GM19240 (cell line): ENCODE data around the gene RPS21.
"Not testable (repeated sequence)": the region's sequence is repeated elsewhere in the genome, so short reads cannot be mapped to it uniquely, and the experiment has no call there.

Experiments
- DNase-seq: peaks from one replicate; pipeline ENCODE4 v3.0.0; 2011; ENCODE audit warnings: low spot score; ENCODE audit not compliant: insufficient read length

Gene RPS21

DNA sequence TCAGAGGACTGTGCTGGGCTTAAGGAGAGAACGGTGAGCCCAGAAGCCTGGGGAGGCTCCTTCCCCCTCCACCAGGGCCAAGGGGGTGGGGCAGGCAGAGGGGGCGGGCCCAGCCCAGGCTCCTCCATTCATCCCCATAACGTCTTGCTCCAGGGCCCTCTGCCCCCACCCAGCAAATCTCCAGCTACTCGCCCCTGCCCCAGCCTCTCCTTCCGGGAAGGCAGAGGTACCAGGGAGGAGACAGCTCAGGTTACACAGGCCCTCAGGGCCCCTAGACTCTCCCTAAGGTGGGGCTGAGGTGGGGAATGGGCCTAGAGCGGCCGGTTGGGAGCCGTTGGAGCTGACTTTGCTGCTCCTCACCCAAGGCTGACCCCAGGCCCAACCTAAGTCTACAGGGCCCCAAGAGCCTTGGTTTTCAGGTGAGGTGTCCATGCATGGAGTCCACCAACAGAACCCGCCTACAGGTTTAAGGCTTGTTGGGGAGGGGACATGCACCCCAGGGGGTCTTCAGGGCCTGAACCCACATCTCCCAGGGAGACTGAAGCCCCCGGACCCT, 21.0 kb upstream of the RPS21 start:
- DNase-seq = no peak

DNA sequence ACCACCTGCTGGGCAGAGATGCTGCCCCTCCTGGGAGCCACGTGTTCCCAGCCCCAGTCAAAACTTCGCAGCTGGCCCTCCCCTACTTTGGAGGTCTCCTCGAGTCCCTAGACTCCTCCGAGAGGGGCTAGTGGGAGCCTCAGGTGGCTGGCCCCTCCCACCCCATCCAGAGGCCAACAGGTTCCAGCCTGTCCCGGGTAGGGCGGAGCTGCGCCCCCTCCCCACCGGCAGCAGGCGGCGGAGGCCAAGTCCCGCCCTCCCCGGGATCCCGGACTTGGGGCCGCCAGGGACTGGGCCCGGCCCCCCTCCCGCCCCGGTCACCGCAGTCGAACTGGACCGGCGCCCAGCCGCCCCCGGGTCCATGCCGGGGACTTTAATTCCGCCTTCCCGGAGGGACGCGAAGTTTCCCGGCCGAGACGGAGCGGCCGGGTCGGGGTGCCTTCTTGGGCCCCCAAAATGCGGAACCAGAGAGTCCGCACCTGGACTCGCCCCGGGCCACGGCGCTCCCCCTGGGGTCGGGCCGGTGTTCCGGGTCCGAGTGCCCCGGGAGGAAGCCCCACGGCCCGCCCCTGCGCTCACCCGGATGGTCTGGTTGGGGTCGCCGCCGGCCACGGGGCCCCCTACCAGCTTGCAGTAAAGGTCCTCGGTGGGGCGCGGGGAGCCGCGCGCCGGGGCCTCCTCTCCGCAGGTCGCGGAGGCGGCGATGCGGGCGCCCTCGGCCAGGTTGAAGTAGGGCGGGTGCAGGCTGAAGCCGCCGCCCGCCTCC, 20.4 kb upstream of the RPS21 start:
- no peak for DNase-seq

DNA sequence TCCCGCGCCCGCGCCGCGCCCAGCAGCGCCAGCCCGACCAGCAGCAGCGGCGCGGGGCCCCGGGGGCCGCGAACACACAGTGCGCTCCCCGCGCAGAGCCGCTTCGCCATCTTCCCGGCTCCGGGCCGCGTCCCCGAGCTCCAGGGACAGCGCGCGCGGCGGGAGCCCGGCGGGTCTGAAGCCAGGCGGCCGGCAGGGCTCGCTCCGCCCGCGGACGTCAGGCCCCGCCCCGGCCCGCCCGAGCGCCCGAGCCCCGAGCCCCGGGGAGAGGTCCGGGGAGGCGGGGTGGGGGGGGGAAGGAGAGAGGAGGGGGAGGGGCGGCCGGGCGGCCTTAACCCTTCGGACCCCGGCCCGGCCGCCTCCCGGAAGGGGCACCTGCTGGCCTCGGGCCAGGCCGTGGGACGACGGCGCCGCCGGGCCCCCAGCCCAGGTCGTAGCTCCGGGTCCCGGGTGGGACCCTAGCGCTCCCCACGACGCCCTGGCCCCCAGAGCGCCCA, 19.7 kb upstream of the RPS21 start, which contains the start of gene LAMA5:
TSS of gene LAMA5 (minus strand) at position 177 of the 497 bp plus-strand sequence. CDS start at position 110, 67 bp downstream.
- DNase-seq = no peak

DNA sequence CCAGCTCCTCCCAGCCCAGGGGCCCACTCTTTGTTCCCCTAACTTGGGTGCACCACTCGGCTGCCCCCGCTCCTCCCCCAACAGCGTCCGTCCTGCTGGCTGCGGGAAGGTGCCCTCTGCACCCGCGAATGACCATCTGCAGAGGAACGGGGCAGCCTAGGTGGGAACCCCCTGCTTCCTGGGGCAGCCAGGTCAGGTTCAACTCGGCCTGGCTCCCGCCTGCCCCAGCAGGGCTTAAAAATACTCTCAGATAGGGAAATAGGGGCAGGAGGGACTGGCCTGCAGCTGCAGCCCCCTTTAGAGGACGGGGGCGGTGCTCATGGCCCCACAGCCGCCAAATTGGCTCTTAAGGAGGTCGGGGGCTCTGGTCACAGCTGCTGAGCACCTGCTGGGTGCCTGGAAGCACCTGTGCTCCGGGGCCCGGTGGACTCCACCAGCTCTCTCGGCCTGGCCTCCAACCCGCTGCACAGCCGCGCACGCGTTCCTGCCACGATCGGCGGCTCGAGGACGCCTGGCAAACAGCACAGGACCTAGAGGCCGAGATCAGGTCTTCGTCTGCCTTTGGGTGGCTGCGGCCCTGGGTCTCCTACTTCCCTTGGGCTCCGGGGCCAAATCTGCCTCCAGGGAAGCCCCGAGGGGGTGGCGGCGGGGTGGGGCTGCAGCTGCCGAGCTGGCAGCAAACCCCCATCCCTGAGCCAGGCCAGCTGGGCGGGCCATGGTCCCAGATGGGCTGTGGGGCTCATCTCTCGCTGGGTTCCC, 19.1 kb upstream of the RPS21 start:
- no peak for DNase-seq

DNA sequence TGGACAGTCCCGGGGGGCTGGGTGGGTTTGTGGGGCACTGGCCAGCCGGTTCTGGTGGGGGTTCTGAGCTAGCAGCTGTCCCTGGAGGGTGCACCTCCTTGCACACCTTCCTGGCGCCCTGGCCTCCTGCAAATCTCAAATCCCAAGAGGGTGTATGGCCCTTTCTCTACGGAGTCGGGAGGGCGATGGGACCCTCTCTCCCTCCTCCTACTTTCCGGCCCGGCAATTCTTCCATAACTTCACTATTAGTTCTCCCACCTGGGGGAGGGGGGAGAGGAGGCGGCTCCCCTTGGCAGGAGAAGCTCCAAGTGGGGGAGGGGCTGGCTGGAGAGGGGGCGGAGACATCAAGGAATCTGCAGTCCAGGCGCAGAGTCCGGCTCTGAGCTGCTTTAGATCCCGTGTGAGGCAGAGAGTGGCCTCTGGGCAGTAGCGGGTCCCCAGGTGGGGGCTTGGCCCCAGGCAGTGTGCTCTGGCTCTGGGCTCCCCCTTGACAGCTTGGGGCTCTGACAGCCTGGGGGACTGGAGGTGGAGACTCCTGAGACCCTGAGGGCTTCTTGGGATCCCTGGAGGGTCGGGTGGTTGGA, 18.4 kb upstream of the RPS21 start:
- no peak for DNase-seq

DNA sequence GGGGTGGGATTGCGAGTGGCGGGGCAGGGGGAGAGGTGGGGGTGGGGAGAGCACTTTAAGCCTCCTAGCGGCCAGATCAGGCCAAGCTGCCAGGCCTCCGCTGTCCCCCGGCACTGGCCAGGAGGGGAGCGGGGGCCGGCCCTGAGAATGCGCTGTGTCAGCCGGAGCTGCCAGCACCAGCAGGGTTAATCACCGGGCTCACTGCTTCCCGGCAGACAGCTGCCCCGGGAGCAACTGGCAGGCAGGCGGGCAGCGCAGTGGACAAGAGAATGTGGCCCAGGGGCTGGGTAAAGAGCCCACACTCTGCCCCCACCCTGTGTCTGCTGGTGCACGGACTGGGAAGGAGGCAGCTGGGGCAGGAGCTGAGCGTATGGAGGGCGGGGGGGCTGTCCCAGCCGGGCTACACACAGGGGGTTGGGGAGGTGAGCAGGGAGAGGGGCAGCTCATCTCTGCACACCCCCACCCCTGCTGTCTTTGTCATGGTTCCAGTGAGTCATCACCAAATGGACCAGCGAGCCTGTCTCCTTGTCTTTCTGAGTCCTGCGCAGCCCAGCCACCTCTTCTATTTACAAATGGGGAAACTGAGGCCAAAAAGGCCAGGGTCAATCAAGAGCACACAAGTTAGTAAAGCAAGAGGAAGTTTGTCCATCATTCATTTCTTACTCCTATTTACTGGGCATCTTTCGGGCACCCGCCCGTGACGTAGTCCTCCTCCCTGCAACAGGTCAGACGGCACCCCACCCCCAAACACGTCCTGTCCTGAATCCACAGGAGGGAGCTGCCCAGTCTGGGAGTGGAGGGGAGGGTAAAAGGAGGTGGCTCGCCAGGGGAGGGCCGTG, 17.7 kb upstream of the RPS21 start:
- DNase-seq = no peak

DNA sequence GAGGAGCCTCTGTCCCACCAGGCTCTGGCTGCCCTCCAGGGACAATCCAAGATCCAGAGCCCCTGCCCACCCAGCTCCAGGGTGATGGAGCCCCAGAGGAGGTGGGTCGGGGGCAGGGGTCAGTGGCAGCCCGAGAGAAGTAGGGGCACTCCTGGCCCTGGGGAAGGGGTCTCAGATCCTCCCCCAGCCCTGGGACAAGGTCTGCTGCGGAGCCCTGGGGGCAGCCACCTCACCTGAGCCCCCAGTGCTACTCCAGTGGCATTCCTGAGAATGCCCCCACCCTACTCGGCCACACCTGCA, 17.1 kb upstream of the RPS21 start:
- DNase-seq = no peak

DNA sequence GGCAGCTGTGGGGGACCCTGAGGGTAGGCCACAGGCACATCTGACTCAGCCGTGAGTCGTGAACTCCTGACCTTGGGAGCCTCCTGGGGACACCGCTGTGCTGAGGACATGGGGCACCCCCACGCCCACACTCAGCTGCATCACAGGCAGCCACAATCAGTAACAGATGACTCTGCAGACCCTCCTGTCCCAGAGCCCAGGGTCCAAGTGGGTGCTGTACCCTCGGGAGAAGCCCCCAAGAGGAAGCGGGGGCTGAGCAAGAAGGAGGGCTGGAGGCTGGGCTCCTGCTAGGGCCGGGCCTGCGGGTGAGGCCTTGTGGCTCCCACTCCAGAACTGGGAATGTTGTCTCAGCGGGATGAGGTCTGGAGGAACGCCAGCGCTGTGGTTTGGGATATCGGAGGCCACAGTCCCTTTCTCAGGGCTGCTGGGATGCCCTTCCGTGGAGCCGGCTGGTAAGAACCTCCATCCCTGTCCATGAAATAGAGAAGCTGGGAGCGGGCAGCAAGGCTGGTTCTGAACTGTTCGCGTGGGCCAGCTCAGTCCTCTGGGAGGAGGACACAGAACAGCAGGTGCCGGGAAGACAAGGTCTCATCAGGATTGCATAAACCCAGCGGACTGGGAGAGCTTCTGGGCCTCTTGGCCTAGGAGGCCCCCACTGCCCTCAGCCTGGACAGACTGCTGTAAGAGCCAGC, 16.6 kb upstream of the RPS21 start:
- DNase-seq = no peak

DNA sequence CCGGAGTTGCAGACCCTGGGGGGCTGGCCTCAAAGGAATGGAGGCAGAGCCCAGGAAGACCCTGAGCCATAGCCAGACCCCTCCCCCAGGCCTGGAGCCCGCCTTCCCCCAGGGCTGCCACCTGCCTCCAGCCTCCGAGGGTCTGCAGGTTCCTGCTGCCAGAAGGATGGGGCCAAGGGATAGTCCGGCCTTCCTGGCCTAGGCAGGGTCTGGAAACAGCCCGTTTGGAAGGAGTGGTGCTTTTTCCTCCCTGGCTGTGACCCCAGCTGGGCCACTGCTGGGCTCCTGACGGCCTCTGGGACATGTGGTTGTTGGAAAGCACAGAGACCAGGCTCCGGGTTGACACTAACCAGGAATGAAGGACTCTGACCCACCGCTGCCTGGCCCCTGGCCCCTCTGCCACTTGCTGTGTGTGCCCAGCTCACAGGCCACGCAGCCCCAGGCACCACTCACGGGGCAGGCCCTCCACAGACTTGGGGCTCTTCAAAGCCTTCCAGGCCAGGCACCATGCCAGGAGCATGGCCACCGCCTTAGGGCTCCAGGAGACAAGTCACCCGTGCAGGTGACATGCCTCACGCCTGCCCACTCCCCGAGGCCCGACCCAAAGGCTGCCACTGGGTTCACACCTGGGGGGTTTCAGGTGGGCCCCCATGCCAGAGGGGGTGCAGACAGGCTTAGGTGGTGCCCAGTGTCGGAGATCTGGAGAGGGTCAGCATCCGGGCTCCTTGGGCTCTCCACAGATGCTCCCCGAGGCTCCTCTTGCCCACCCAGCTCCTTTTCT, 15.9 kb upstream of the RPS21 start:
- DNase-seq = no peak

DNA sequence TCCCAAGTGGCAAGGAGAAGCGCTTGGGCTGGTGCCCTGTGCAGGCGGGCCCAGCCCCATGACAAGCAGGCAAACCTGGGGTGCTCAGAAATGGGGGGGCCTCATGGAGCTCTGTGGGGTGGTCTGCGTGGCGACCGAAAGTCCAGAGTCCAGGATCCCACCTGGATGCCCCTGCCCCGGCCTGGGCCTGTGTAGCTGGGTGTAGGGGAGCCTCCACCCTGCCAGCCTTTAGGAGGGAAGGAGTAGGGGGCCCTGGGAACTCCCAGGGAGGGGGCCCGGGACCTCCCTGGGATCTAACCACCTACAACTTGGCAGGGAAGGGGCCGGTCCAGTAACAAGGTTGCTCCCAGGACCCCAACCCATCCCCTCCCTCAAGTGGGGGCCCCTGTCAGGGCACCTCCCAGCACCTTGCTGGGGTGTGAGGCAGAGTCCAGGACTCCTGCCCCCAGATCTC, 15.3 kb upstream of the RPS21 start:
- DNase-seq = no peak

DNA sequence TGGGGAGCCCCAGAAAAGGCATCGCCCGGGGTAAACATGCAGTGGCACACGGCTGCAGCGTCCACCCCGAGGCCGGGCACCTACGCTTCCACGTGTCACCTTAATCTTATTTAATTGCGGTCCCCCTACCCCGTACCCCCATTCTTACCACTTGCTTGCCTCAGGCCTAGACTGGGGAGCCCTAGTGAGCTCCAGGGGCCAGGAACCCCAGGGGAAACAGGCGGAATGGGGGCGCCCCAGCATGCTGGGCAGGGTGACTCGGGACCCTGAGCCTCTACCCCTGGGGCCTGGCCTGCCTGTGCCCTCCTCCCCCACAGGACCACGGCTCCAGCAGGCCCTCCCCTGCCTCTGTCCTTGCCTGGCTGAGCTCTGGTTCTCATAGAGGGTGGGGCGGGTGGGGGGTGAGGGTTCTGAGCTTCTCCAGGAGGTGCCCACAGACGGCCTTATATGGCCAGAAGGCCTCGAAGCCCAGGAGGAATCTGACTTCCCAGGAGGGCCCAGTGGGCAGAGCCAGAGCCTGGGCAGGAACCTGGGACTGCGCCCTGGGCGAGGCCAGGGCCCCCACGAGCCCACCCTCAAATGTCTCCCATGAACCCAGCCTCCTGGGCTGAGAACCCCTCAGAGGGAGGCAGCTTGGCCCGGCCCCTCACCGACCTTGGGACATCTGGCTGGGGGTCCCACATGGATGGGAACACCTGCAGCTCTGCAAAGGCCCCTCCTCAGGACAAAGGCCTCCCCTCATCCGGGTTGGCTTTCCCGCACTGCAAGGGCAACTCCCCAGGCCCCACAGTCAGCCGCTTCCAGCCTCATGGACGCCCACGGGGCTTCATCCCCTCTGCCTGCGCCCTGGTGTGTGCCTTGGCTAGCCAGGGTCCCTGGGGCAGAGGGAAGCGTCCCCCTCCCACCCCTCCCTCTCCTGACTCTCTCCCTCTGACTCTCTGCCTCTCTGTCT, 14.6 kb upstream of the RPS21 start:
- DNase-seq = no peak

DNA sequence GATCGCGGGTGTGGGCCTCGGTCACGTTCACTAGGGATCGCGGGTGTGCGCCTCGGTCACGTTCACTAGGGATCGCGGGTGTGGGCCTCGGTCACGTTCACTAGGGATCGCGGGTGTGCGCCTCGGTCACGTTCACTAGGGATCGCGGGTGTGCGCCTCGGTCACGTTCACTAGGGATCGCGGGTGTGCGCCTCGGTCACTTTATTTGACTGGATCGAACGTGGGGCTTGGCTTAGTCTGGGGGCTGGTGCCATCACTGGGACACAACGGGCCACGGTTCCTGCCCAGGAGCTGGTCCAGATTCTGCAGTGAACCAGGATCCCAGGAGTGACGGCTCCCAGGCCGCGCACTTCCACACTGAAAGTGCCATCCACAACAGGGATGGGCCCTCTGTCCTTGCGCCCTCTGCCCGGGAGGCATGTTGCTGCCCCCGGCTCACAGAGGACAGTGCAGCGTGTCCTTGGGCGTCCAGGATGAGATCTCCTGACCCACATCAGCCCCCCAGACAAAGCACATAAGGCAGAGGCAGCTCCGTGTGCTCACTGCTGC, 13.2 kb upstream of the RPS21 start:
- DNase-seq = not testable (repeated sequence)

DNA sequence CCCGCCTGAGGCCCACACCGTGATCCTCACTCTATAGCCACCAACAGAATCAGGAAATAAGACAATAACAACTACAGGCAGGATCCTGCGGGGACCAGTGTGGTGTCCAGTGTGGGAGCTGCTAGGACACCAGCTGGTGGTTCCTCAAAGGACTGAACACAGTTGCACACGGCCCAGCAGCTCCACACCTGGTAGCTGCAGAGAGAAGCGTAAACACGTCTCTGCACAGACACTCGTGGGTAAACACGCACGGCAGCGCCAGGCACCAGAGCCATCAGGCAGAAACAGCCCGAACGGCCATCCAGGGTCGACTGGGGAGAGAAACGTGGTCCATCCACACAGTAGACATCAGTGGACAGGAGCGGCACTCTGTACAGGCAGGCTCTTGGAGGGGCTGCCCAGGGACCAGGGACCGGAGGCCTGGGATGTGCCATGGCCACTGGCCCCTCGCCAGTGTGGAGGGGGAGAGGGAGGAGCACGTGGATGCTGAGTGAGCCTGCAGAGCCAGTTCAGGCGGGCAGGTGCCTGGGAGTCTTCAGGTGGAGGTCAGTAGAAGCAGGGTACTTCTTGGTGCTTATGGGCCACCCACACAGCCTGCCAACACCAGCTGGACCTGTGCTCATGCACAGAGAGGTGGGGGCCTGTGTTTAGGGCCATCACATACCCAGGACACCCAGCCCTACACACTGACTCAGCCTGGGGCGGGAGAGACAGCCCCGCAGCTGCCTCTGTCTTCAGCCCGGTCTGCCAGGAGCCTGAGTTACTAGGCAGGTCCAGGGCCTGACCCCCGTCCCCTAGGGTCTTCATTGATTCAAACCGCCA, 12.4 kb upstream of the RPS21 start:
- no peak for DNase-seq

DNA sequence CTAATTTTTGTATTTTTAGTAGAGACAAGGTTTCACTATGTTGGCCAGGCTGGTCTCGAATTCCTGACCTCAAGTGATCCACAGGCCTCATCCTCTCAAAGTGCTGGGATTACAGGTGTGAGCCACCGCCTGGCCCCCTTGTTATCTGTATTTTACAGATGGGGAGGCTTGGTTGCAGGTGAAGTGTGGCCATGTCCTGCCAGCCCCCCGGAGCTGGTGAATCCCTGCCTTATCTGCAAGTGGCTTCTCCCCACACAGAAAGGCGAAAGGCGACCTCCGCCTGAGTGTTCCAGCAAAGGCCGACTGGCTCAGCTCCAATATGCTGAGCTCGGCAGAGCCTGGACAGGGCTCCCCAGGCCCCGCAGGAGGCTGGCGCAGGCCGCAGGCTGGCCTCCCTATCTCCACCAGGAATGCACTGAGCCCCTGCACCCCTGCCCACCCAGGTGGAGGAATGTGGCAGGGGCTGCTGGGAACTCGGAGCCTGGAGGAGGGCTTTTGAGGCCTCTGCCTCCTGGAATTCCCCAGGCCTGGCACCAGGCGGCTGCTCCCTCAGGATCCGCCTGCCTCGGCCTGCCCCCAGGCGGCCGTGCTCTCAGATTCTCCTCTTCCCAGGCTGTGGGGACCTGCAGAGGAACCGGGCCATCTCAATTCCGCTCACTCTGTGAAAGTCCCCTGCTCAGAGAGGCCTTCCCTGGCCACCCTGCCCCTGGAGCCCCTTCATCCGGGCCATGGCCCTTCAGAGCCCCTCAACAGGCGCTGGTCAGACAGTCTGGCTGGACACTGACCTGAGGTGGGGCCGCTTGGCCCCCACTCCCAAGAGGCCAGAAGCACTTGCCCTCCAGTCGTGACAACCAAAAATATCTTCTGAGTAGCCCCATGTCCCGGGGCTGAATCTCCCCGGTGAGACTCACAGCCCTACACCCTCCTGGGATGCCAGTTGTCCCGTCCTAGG, 10.5 kb upstream of the RPS21 start:
- DNase-seq = no peak

DNA sequence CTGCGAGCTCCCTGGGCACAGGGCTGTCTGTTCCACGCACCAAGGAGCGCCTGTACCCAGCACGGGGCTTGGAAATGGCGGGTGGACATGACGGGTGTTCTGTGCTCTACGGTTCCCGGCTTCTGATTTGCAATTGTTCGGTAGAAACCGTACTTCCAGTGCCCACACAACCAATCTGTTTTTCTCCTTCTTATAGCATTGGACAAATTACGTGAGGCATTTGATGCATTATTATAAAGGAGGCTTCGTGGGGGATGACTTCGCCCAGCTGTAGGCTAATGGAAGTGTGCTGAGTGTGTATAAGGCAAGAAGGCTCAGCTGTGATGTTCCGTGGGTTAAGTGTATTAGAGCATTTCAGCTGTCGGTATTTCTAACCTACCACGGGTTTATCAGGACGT, 9.8 kb upstream of the RPS21 start:
- DNase-seq = no peak

DNA sequence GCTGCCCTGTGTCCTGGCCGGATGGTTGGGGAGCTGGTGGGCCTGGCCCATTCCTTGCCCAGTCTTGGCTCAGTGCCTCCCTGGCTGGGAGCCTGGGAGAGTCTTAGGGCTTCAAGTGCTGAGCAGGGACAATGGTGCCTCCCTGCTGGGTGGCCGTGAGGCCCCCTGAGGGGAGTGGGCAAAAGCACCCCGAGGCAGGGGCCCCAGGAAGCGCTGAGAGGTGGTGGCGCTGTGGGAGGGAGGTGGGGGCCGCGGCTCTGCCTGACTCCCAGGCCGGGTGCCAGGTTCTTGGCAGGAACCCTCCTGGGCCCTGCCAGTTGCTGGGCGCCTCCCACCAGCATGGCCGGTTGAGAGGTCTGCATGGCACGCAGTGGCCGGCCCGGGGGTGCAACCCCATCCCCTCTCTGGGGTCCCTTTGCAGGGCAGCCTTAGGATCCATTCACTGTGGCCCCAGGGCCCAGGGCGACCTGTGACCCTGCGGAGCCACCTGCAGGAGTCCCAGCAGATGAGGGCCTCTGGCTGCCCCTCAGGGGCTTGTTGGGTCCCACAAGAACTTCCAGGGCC, 9.2 kb upstream of the RPS21 start:
- DNase-seq = no peak
